Measurements from ENCODE around the gene AMIGO3.
"Not testable (repeated sequence)": the region's sequence is repeated elsewhere in the genome, so short reads cannot be mapped to it uniquely, and the experiment has no call there.

DNA sequence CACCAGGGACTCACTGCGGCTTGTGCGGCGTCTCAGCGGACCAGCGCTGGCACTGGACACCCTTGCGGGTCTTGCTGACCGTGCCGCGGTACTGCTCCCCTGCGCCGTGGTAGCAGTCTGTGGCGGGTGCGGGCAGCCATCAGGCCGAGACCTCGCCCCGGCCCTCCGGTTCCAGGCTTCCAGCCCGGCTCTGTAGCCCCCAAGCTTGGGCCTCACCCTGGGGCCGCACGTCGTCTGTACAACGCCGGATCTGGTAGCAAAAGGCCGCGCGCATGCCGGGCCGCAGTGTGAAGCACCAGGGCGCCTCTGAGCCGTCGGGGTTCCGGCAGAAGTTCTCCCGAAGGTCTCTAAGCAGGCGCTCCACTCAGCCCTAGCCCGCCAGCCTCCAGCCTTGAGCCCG is 33.6 kb downstream of the AMIGO3 start:
- TF ChIP-seq, protein P1, sequence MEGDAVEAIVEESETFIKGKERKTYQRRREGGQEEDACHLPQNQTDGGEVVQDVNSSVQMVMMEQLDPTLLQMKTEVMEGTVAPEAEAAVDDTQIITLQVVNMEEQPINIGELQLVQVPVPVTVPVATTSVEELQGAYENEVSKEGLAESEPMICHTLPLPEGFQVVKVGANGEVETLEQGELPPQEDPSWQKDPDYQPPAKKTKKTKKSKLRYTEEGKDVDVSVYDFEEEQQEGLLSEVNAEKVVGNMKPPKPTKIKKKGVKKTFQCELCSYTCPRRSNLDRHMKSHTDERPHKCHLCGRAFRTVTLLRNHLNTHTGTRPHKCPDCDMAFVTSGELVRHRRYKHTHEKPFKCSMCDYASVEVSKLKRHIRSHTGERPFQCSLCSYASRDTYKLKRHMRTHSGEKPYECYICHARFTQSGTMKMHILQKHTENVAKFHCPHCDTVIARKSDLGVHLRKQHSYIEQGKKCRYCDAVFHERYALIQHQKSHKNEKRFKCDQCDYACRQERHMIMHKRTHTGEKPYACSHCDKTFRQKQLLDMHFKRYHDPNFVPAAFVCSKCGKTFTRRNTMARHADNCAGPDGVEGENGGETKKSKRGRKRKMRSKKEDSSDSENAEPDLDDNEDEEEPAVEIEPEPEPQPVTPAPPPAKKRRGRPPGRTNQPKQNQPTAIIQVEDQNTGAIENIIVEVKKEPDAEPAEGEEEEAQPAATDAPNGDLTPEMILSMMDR (conservative IDR thresholded peaks at IDR 0.05 in 1 of 2, IDR thresholded peaks at IDR 0.05 in 1 of 2; ENCODE audit: extremely low read depth in 1 of 2, insufficient read depth in 1 of 2, low read depth in 1 of 2, low read length in 2 of 2) = not testable (repeated sequence)
- TF ChIP-seq EZH2 (IDR thresholded peaks at IDR 0.05; ENCODE audit: borderline replicate concordance, low read length) = not testable (repeated sequence)
